Gastrocnemius medialis (tissue), 4 donors: ENCODE results near the gene MORN5.

Experiments used
- POLR2A ChIP-seq, 2 donors: fragments of 450-650 bp; IDR thresholded peaks; one replicate each; pipeline ENCODE4 v1.6.1; 2017; ENCODE audit warnings: antibody characterized with exemption in 2 of 2, mild to moderate bottlenecking in 2 of 2, moderate library complexity in 2 of 2
- TF ChIP-seq, protein P1 (sequence below), 5 experiments: fragments of 450-650 bp in 3 of 5; fragments of 200-600 bp in 2 of 5; sonication (generic) in 2 of 5; IDR thresholded peaks in 4 of 5; conservative IDR thresholded peaks in 1 of 5; 1 replicate in 4 of 5; 2 replicates in 1 of 5; pipeline ENCODE4 v1.5.1; 2016 to 2019; ENCODE audit warnings: antibody characterized with exemption in 5 of 5, mild to moderate bottlenecking in 3 of 5, moderate library complexity in 3 of 5

DNA sequence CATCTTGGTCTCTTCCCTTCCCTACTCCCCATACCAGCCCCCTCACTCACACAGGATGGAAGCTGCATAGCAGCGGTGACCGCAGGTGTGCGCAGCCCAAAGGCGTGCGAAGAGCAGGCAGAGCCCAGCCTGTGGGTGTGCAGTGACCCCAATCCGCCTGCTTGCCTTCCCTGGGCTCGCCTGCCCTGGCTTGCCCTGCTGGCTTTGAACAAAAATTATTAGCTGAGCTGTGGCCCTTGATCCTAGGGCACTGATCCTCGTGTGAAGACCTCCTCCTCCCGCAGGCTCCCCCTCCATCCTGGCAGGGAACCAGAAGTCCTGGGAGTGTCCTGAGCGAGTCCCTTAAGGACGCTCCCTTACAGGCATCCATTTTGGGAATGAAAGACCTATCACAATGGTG, 31.9 kb downstream of the MORN5 start:
- TF ChIP-seq, protein P1, sequence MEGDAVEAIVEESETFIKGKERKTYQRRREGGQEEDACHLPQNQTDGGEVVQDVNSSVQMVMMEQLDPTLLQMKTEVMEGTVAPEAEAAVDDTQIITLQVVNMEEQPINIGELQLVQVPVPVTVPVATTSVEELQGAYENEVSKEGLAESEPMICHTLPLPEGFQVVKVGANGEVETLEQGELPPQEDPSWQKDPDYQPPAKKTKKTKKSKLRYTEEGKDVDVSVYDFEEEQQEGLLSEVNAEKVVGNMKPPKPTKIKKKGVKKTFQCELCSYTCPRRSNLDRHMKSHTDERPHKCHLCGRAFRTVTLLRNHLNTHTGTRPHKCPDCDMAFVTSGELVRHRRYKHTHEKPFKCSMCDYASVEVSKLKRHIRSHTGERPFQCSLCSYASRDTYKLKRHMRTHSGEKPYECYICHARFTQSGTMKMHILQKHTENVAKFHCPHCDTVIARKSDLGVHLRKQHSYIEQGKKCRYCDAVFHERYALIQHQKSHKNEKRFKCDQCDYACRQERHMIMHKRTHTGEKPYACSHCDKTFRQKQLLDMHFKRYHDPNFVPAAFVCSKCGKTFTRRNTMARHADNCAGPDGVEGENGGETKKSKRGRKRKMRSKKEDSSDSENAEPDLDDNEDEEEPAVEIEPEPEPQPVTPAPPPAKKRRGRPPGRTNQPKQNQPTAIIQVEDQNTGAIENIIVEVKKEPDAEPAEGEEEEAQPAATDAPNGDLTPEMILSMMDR (IDR thresholded peaks at IDR 0.05 in 4 of 5, conservative IDR thresholded peaks at IDR 0.05 in 1 of 5), result no peak
- TF ChIP-seq POLR2A (IDR thresholded peaks at IDR 0.05), result no peak
